Mesendoderm (in vitro differentiated cells): ENCODE results near the gene IDH1.
A peak's percentile ranks its signal among the peaks of the same experiment; 100 is the strongest.
"Not testable (repeated sequence)": the region's sequence is repeated elsewhere in the genome, so short reads cannot be mapped to it uniquely, and the experiment has no call there.

Source experiments
- DNase-seq: peaks from one replicate; pipeline ENCODE4 v3.0.0; 2013
- H2AK5ac ChIP-seq: 2 replicates; pipeline ENCODE4 v1.6.1; 2013; ENCODE audit warnings: low read length, inconsistent platforms
- H2BK120ac ChIP-seq: 2 replicates; pipeline ENCODE4 v1.6.1; 2013; ENCODE audit warnings: low read depth, mild to moderate bottlenecking, low read length, moderate library complexity, mixed read lengths
- H2BK15ac ChIP-seq: replicated peaks from 2 replicates; pipeline ENCODE4 v1.6.1; 2013; ENCODE audit warnings: low read depth, mild to moderate bottlenecking, moderate library complexity
- H2BK5ac ChIP-seq: 2 replicates; pipeline ENCODE4 v1.6.1; 2013; ENCODE audit warnings: low read length, inconsistent platforms
- H3K18ac ChIP-seq: 2 replicates; pipeline ENCODE4 v1.6.1; 2013; ENCODE audit warnings: mild to moderate bottlenecking, low read length, mixed read lengths
- H3K23ac ChIP-seq: one replicate; pipeline ENCODE4 v1.6.1; 2013; ENCODE audit warnings: low read length
- H3K27ac ChIP-seq: 2 replicates; pipeline ENCODE4 v1.5.1; 2013; ENCODE audit warnings: low read depth, mild to moderate bottlenecking, inconsistent platforms, low read length, moderate library complexity
- H3K27me3 ChIP-seq: 2 replicates; pipeline ENCODE4 v1.6.1; 2013; ENCODE audit warnings: low read length, control low read depth, mild to moderate bottlenecking, inconsistent platforms; ENCODE audit not compliant: insufficient read depth, poor library complexity
- H3K36me3 ChIP-seq: 2 replicates; pipeline ENCODE4 v1.6.1; 2013; ENCODE audit warnings: low read length, inconsistent platforms; ENCODE audit not compliant: control insufficient read depth, insufficient read depth
- H3K4ac ChIP-seq: one replicate; pipeline ENCODE4 v1.6.1; 2013; ENCODE audit warnings: low read depth, mild to moderate bottlenecking, low read length, moderate library complexity
- H3K4me1 ChIP-seq: 2 replicates; pipeline ENCODE4 v1.6.1; 2013; ENCODE audit warnings: low read depth, low read length, inconsistent platforms; ENCODE audit not compliant: control insufficient read depth
- H3K4me2 ChIP-seq: 2 replicates; pipeline ENCODE4 v1.6.1; 2013; ENCODE audit warnings: low read length
- H3K4me3 ChIP-seq: 2 replicates; pipeline ENCODE4 v1.5.1; 2013; ENCODE audit warnings: mild to moderate bottlenecking, low read length
- H3K56ac ChIP-seq: one replicate; pipeline ENCODE4 v1.6.1; 2013; ENCODE audit warnings: low read length
- H3K79me1 ChIP-seq: 2 replicates; pipeline ENCODE4 v1.6.1; 2013; ENCODE audit warnings: low read length, inconsistent platforms
- H3K79me2 ChIP-seq: 2 replicates; pipeline ENCODE4 v1.6.1; 2013; ENCODE audit warnings: mild to moderate bottlenecking, low read length; ENCODE audit not compliant: control insufficient read depth, insufficient read depth
- H3K9ac ChIP-seq: 2 replicates; pipeline ENCODE4 v1.6.1; 2013; ENCODE audit warnings: low read length, inconsistent platforms
- H4K5ac ChIP-seq: one replicate; pipeline ENCODE4 v1.6.1; 2013; ENCODE audit warnings: low read length
- H4K8ac ChIP-seq: one replicate; pipeline ENCODE4 v1.6.1; 2013; ENCODE audit warnings: low read depth, mild to moderate bottlenecking, control low read depth, low read length, moderate library complexity
- WGBS: extraction: QIAGEN DNeasy Blood & Tissue Kit; methylation state at CpG from one replicate; pipeline ENCODE4 v1.1.7; 2013; ENCODE audit warnings: low lambda C conversion rate, missing lambda C conversion rate; ENCODE audit not compliant: insufficient coverage; ENCODE audit errors: extremely low coverage; 5-methylcytosine and 5-hydroxymethylcytosine counted together

IDH1 gene

DNA sequence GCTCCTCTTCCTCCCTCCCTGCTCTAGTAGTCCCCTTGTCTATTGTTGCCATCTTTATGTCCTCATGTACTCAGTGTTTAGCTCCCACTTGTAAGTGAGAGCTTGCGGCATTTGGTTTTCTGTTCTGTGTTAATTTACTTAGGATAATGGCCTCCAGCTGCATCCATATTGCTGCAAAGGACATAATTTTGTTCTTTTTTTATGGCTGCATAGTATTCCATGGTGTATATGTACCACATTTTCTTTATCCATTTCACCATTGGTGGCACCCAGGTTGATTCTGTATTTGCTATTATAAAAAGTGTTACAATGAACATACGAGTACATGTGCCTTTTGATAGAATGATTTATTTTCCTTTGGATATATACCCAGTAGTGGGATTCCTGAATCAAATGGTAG is 23.7 kb upstream of the IDH1 start:
- Histone ChIP-seq H3K4me1 (no peaks in the 10 kb centered on the region), H3K79me2 (peaks cover 3% of the 10 kb centered on the region), H3K18ac (no peak overlapping the region), H3K4ac (no peak overlapping the region), H3K79me1 (peaks cover 13% of the 10 kb centered on the region), H2BK15ac (no peak overlapping the region), H3K9ac (no peak overlapping the region), H3K23ac (no peak overlapping the region), H2BK120ac (no peak overlapping the region), H3K27ac (no peak overlapping the region), H3K4me3 (no peak overlapping the region), H3K56ac (no peak overlapping the region), H3K27me3 (no peaks in the 10 kb centered on the region), H4K5ac (no peak overlapping the region), H3K4me2 (no peak overlapping the region), H2BK5ac (no peak overlapping the region), H4K8ac (no peak overlapping the region), H2AK5ac (no peak overlapping the region), H3K36me3 (peaks cover 5% of the 10 kb centered on the region)
- DNase-seq = no peak
- no CpG with 5 or more reads among the region's 2 CpGs for WGBS

DNA sequence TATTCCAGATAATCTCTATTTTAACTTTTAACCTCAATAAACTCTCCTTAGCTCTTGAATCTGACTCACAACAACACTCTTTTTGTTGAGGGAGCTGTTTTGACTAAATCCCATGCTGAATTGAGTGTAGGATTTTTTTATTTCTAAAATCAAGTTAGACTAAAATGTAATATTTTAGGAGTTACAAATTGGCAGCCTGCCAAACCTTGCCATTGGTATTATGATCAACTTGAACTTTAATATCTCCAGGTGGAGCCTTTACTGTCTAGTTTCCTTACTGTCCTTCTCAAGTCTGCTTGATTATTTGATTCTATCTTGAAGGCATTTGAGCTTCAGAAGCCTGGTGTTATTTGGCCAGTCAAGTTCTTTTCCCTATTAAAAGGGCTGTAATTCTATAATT is 19.9 kb upstream of the IDH1 start:
- Histone ChIP-seq H3K23ac (no peak overlapping the region), H3K4me2 (no peak overlapping the region)

DNA sequence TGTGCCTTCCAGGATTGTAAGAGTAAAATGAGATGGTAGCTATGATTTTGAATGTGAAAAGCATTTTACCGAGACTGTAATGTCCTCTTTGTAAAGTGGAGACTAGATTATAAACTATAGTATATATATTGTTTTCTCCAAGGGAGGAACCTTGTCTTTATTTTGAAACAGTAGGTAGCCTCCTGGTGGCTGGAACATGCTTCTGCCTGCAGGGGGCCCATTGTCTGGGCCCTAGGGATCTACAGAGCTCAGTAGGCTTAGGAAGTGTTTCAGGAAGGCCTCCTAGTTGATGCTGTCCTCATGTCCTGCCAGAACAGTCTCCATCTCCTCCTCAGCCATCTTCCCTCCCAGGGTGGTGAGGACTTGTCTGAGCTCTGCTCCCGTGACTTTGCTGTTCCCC is 14.2 kb upstream of the IDH1 start:
- Histone ChIP-seq H4K8ac (no peak overlapping the region), H3K23ac (no peak overlapping the region), H4K5ac (no peak overlapping the region), H2AK5ac (peak overlapping the region; percentile 55), H3K27me3 (no peaks in the 10 kb centered on the region), H3K79me1 (peaks cover 8% of the 10 kb centered on the region), H3K36me3 (peaks cover 2% of the 10 kb centered on the region), H3K79me2 (peaks cover 32% of the 10 kb centered on the region), H2BK120ac (no peak overlapping the region), H3K27ac (no peak overlapping the region), H3K9ac (no peak overlapping the region), H3K4me1 (peaks cover 5% of the 10 kb centered on the region), H2BK5ac (no peak overlapping the region), H3K4ac (no peak overlapping the region), H3K4me3 (no peak overlapping the region), H3K18ac (no peak overlapping the region), H3K4me2 (no peak overlapping the region), H3K56ac (no peak overlapping the region), H2BK15ac (no peak overlapping the region)
- peak; percentile 30 for DNase-seq
- no CpG with 5 or more reads among the region's 2 CpGs for WGBS

More for the DNA sequence above, 19.9 kb upstream of the IDH1 start:
- H4K8ac ChIP-seq = no peak overlapping the region
- H3K27me3 ChIP-seq = no peaks in the 10 kb centered on the region
- H3K9ac ChIP-seq = no peak overlapping the region
- no peak overlapping the region for H2BK5ac ChIP-seq
- H3K79me2 ChIP-seq = peaks cover under 1% of the 10 kb centered on the region
- H3K4ac ChIP-seq = no peak overlapping the region
- H2BK120ac ChIP-seq = no peak overlapping the region
- DNase-seq = no peak
- H4K5ac ChIP-seq = no peak overlapping the region
- peaks cover 4% of the 10 kb centered on the region for H3K36me3 ChIP-seq
- H3K27ac ChIP-seq = no peak overlapping the region
- H2BK15ac ChIP-seq = no peak overlapping the region
- no peak overlapping the region for H2AK5ac ChIP-seq
- no peaks in the 10 kb centered on the region for H3K4me1 ChIP-seq
- peaks cover 7% of the 10 kb centered on the region for H3K79me1 ChIP-seq
- H3K56ac ChIP-seq = no peak overlapping the region
- H3K18ac ChIP-seq = no peak overlapping the region
- H3K4me3 ChIP-seq = no peak overlapping the region

DNA sequence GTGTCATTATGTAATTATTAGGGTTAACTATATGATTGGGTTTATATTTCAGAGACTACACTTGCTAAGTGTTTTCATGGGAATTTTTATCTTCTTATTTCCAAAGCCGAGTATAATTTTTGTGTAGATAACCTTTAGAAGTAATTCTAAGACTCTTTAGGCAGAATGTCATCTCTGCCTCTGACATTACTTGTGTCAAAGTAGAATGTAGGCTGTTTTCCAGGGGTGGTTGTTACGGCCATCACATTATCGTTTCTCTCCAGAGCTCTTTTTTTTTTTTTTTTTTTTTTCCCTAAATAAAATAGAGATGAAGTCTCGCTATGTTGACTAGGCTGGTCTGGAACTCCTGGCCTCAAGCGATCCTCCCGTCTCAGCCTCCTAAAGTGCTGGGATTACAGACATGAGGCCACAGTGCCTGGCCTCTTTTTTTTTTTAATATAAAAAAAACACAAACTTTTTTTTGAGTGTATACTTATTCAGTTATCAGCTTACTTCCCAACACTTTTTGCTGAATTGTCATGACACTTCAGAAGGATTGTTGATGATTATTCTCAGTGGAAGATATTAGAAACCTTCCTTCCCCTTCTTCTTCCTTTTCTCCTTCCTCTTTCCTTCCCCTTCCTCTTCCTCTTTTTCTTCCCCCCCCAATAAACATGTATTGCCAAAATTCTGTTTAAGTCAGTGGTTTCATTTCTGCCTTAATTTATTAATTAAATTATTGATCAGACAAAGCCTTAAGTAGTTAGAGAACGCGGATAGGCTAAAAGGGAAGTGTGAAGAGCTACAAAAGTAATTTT is 13.5 kb upstream of the IDH1 start:
- Histone ChIP-seq H2BK5ac (no peak overlapping the region), H3K4me3 (no peak overlapping the region)
- WGBS = no CpG with 5 or more reads among the region's 8 CpGs

DNA sequence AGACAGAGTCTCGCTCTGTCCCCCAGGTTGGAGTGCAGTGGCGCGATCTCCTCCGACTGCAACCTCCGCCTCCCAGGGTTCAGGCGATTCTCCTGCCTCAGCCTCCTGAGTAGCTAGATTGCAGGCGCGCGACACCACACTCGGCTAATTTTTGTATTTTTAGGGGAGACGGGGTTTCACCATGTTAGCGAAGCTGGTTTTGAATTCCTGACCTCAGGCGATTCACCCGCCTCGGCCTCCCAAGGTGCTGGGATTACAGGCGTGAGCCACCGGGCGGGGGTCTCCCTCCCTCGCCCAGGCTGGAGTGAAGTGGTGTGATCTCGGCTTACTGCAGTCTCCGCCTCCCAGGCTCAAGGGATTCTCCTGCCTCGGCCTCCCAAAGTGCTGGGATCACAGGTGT is 12.7 kb upstream of the IDH1 start:
- not testable (repeated sequence) for H2BK120ac ChIP-seq, H3K4me1 ChIP-seq, H4K5ac ChIP-seq, H3K36me3 ChIP-seq, H3K4ac ChIP-seq, H2BK15ac ChIP-seq, H3K27ac ChIP-seq, H4K8ac ChIP-seq, H3K4me3 ChIP-seq, H2AK5ac ChIP-seq, H3K4me2 ChIP-seq, H3K18ac ChIP-seq, H3K79me1 ChIP-seq, H3K27me3 ChIP-seq, H3K23ac ChIP-seq, H2BK5ac ChIP-seq
- peak; percentile 85 for DNase-seq
- no CpG with 5 or more reads among the region's 22 CpGs for WGBS
- H3K9ac ChIP-seq = peak overlapping the region; percentile 58
- H3K79me2 ChIP-seq = peaks cover 32% of the 10 kb centered on the region
- H3K56ac ChIP-seq = peak overlapping the region; percentile 89

More for the DNA sequence above, 13.5 kb upstream of the IDH1 start:
- Histone ChIP-seq H4K5ac (no peak overlapping the region), H3K79me1 (peaks cover 6% of the 10 kb centered on the region), H3K18ac (peak overlapping the region; percentile 5), H3K23ac (no peak overlapping the region), H2AK5ac (no peak overlapping the region), H3K56ac (no peak overlapping the region), H3K27me3 (no peaks in the 10 kb centered on the region), H3K4me2 (no peak overlapping the region), H3K4ac (no peak overlapping the region), H3K27ac (no peak overlapping the region), H3K36me3 (no peaks in the 10 kb centered on the region), H3K9ac (no peak overlapping the region), H3K4me1 (peaks cover 5% of the 10 kb centered on the region), H2BK15ac (no peak overlapping the region), H2BK120ac (no peak overlapping the region), H3K79me2 (peaks cover 32% of the 10 kb centered on the region), H4K8ac (no peak overlapping the region)
- no peak for DNase-seq

DNA sequence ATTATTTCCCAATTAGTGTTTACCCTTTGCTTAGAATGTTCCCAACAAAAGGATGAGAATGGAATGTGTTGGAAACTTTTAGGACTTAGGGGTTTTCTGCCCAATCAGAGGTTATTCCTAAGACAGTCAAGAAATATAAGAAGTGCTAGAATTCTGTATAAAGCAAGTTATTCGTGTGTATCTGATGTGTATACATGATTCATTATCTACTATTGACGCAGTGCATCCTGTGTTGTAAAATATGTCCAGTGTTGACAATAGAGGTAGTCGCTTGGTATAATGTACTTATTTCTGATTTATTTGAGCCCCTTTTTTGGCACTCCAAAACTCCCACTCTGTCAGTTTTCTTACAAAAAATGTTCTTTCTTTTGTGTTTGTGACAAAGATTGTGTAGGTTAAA is 12.1 kb upstream of the IDH1 start:
- H3K18ac ChIP-seq = no peak overlapping the region
- no peak for DNase-seq
- peak overlapping the region; percentile 89 for H3K56ac ChIP-seq
- H2BK15ac ChIP-seq = no peak overlapping the region
- H3K23ac ChIP-seq = no peak overlapping the region
- H4K5ac ChIP-seq = no peak overlapping the region
- no peak overlapping the region for H3K4ac ChIP-seq
- H3K4me2 ChIP-seq = peak overlapping the region; percentile 52
- WGBS = no CpG with 5 or more reads among the region's 3 CpGs
- H3K79me2 ChIP-seq = peaks cover 32% of the 10 kb centered on the region
- no peaks in the 10 kb centered on the region for H3K36me3 ChIP-seq
- peak overlapping the region; percentile 90 for H3K4me3 ChIP-seq
- peak overlapping the region; percentile 85 for H3K9ac ChIP-seq
- H3K27me3 ChIP-seq = no peaks in the 10 kb centered on the region
- no peak overlapping the region for H2AK5ac ChIP-seq
- H3K4me1 ChIP-seq = peaks cover 5% of the 10 kb centered on the region
- H2BK5ac ChIP-seq = no peak overlapping the region
- H3K27ac ChIP-seq = peak overlapping the region; percentile 97
- H4K8ac ChIP-seq = no peak overlapping the region
- peaks cover 6% of the 10 kb centered on the region for H3K79me1 ChIP-seq
- H2BK120ac ChIP-seq = no peak overlapping the region
